PC-3 (cell line): ENCODE measurements around the gene PDK4.

Source experiments
- CTCF ChIP-seq: fragments of 300-600 bp; sonication (generic); conservative IDR thresholded peaks from 2 replicates; pipeline ENCODE4 v1.5.1; 2017; ENCODE audit warnings: antibody characterized with exemption, low read depth, mild to moderate bottlenecking, low read length
- EZH2 ChIP-seq: fragments of 300-600 bp; sonication (generic); IDR thresholded peaks from one replicate; pipeline ENCODE4 v1.6.1; 2017; ENCODE audit warnings: antibody characterized with exemption, mild to moderate bottlenecking, low read length; ENCODE audit not compliant: unreplicated experiment
- EZH2phosphoT487 ChIP-seq: fragments of 300-600 bp; sonication (generic); IDR thresholded peaks from 2 replicates; pipeline ENCODE4 v1.6.1; 2018; ENCODE audit warnings: mild to moderate bottlenecking, antibody characterized with exemption, low read length, borderline replicate concordance

DNA sequence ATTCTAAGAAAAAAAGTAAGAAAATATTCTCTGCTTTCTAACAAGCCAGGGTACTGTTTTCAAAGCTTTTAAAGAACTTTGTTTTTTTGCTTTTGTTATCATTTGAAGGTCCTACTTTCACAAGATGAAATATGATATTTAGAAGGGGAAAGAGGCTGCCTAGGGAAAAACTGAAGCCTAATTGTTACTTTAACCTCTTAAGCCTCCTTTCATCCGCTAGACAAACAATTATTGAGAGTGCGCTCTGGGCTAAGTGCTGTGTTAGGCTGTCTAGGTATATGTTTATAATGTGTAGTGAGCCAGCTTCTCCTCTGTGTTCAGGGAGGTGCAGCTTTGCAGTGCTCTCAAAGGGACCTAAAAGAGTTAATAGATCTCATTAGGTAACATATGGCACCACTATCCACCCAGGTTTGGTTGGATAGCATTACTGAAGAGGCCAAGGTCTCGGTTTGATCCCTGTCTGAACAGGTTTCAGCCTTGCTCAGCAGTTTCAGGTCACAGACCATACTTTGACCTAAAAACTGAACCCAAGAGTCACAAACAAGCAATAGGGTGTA, 17.9 kb downstream of the PDK4 start:
- TF ChIP-seq CTCF = no peak
- TF ChIP-seq EZH2 = no peak
- TF ChIP-seq EZH2phosphoT487 = no peak
